ENCODE results near the gene KRTCAP3.

KRTCAP3 gene, protein sequence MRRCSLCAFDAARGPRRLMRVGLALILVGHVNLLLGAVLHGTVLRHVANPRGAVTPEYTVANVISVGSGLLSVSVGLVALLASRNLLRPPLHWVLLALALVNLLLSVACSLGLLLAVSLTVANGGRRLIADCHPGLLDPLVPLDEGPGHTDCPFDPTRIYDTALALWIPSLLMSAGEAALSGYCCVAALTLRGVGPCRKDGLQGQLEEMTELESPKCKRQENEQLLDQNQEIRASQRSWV

DNA sequence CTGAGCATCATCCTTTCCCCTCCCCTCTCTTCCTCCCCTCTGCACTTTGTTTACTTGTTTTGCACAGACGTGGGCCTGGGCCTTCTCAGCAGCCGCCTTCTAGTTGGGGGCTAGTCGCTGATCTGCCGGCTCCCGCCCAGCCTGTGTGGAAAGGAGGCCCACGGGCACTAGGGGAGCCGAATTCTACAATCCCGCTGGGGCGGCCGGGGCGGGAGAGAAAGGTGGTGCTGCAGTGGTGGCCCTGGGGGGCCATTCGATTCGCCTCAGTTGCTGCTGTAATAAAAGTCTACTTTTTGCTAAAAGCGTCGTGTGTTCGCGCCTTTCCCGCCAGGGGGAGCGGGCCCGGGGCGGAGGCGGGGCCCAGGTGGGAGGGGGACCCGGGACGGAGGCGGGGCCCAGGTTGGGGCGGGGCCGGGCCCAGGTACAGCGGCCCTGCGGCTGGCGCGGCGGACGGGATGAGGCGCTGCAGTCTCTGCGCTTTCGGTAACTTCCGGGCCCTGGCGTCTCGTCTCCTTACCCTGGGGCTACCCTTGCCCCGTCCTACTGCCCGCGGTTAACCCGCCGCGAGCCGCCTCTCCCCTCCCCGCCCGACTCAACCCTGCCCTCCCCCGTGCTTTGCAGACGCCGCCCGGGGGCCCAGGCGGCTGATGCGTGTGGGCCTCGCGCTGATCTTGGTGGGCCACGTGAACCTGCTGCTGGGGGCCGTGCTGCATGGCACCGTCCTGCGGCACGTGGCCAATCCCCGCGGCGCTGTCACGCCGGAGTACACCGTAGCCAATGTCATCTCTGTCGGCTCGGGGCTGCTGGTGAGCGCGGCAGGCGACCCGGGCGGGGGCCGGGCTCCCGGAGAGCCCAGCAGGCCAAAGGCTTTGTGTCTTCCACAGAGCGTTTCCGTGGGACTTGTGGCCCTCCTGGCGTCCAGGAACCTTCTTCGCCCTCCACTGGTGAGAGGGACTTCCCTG lies at the start of gene KRTCAP3:
TSS of gene KRTCAP3 (plus strand) at position 424 of the 962 bp plus-strand sequence. CDS start at position 456, 32 bp downstream.
- H3K36me3 Mint-ChIP-seq (ENCODE audit: low read depth) = peaks cover 30% of the 10 kb centered on the region
- ATAC-seq (peak; percentile 25), DNase-seq (peak; percentile 36)
- no peaks in the 10 kb centered on the region for H3K9me3 Mint-ChIP-seq
- no peak within 1 kb of the TSS for H3K27ac Mint-ChIP-seq
- H3K4me3 Mint-ChIP-seq = no peak within 1 kb of the TSS
- no peaks in the 10 kb centered on the region for H3K27me3 Mint-ChIP-seq
- peaks cover 4% of the 10 kb centered on the region for H3K4me1 Mint-ChIP-seq

DNA sequence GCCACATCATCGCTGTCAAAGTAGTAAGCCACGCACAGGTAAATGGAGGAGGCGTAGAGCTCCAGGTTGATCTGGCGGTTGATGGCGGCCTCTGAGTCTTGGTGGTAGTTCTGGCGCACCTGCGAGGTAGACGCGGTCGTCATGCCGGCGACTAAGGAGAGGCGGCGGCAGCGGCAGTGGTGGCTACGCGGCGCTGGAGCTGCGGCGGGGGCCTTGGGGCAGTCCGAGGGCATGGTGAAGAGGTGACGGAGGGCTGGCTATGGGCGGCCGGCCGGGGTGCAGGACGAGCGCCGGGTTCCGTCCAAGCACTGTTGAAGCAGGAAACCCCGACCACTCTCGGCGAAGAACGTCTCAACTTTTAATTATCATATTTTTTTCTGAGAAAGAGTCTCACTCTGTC lies 49.0 kb upstream of the KRTCAP3 start:
- no peak overlapping the region for H3K4me3 Mint-ChIP-seq
- no peaks in the 10 kb centered on the region for H3K27me3 Mint-ChIP-seq
- H3K36me3 Mint-ChIP-seq (ENCODE audit: low read depth) = peaks cover 42% of the 10 kb centered on the region
- no peaks in the 10 kb centered on the region for H3K9me3 Mint-ChIP-seq
- no peak for DNase-seq
- peaks cover 24% of the 10 kb centered on the region for H3K4me1 Mint-ChIP-seq
- H3K27ac Mint-ChIP-seq = no peak overlapping the region
- no peak for ATAC-seq

DNA sequence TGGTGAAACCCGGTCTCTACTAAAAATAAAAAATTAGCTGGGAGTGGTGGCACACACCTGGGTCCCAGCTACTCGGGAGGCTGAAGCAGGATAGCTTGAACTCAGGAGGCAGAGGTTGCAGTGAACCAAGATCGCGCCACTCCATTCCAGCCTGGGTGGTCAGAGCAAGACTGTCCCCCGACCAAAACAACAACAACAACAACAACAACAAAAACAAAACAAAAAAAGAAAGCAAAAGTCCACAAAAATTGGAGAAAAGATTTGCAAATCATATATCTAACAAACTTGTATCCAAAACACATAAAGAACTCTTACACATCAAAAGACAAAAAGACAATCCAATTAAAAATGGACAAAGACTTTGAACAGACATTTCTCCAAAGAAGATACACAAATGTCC lies 43.2 kb upstream of the KRTCAP3 start:
- ATAC-seq = no peak
- Mint-ChIP-seq H3K4me3 (no peak overlapping the region), H3K9me3 (no peaks in the 10 kb centered on the region), H3K4me1 (peaks cover 28% of the 10 kb centered on the region), H3K27ac (no peak overlapping the region), H3K36me3 (ENCODE audit: low read depth) (peaks cover 41% of the 10 kb centered on the region), H3K27me3 (no peaks in the 10 kb centered on the region)
- DNase-seq = no peak

DNA sequence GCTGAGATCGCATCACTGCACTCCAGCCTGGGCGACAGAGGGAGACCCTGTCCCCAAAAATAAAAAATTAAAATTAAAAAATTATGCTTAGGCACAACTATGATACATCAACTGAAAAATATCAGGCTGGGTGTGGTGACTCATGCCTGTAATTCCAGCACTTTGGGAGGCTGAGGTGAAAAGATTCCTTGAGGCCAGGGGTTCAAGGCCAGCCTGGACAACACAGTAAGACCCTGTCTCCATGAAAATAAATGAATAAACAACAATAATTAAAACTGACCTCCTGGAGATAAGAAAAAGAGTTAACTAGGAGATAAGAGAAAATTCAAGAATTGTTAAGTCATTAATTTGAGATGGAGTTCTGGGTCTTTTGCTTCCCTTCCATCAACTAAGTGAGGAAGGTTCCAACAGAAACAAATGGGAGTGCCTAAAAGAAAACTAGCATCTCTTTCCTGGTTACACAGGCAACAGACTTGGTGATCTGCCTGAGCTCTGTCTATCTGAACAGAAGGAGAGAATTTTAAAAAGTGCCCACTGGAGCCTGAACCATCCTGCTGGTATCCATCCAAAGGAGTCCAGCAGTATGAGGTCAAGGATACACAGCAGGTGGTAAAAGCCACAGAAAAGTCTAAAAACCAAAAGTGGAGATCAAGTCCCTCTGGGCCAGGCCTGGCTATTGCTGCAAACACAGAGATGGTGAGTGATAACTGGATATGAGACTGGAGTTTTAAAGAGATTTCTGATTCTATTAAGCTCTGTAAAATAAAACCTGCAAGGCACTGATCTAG lies 41.6 kb upstream of the KRTCAP3 start:
- Mint-ChIP-seq H3K27ac (no peak overlapping the region), H3K4me1 (peaks cover 35% of the 10 kb centered on the region), H3K27me3 (no peaks in the 10 kb centered on the region), H3K4me3 (no peak overlapping the region), H3K9me3 (no peaks in the 10 kb centered on the region), H3K36me3 (ENCODE audit: low read depth) (peaks cover 42% of the 10 kb centered on the region)
- DNase-seq = no peak
- ATAC-seq = no peak

DNA sequence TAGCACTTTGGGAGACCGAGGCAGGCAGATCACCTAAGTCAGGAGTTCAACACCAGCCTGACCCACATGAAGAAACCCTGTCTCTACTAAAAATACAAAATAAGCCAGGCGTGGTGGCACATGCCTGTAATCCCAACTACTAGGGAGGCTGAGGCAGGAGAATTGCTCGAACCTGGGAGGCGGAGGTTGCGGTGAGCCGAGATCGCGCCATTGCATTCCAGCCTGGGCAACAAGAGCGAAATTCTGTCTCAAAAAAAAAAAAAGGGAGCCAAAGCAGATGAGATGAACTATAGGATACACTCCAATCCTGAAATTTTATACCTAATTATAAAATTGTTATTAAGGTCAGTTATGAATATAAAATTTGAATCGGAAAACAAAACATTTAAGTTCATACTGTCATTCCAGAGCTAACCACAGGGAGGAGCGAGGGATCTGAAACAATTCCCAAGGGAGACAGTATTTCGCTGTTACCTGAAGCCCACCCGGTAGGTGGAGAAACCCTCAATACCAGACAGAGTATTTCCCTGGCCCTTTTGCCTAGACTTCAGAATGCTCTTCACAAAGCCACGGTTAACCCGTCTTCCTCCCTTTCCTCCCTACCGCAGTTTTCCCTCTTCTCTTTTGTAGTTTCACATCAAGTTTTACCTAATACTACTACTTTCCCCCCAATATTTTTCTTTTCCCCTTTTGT lies 34.2 kb upstream of the KRTCAP3 start:
- DNase-seq (no peak), ATAC-seq (no peak)
- Mint-ChIP-seq H3K9me3 (peaks cover 10% of the 10 kb centered on the region), H3K27ac (peak overlapping the region; percentile 80), H3K36me3 (ENCODE audit: low read depth) (peaks cover 31% of the 10 kb centered on the region), H3K4me1 (peaks cover 43% of the 10 kb centered on the region), H3K27me3 (peaks cover under 1% of the 10 kb centered on the region), H3K4me3 (peak overlapping the region; percentile 90)

DNA sequence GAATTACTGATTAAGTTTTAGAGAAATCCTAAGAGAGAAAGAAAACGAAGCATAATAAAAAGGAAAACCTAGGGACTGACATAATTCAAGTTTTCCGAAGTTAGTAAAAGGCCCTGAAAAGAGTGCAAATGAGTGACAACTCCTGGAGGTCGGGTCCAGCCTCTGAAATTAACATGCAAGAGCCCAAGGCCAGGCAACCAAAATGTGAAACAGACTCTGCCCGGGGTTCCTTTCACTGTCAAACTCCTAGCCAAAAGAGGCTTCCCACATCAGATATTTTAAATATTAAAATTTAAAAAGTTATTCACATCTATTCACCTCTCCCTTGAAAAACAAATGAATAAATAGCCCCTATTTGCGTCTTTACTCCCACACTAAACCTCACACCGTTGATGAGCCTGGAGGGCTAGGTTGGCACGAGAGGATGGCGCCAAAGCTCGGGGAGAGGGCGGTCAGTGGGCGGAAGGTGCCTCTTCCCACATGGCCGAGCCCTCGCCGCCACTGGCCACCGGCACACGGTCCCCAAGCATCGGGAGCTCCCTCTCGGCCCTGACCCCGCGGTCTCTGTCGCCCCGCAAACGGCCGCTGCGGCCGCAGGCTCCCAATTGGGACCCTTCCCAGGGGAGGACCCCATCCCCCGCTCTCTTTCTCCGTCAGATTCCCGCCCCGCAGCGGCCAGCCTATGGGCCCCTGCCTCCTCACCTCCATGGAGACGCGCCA lies 33.4 kb upstream of the KRTCAP3 start:
- peaks cover 26% of the 10 kb centered on the region for H3K36me3 Mint-ChIP-seq (ENCODE audit: low read depth)
- peaks cover 10% of the 10 kb centered on the region for H3K9me3 Mint-ChIP-seq
- peak overlapping the region; percentile 80 for H3K27ac Mint-ChIP-seq
- H3K4me1 Mint-ChIP-seq = peaks cover 39% of the 10 kb centered on the region
- H3K27me3 Mint-ChIP-seq = peaks cover 2% of the 10 kb centered on the region
- ATAC-seq = peak; percentile 20
- peak; percentile 40 for DNase-seq
- peak overlapping the region; percentile 90 for H3K4me3 Mint-ChIP-seq

DNA sequence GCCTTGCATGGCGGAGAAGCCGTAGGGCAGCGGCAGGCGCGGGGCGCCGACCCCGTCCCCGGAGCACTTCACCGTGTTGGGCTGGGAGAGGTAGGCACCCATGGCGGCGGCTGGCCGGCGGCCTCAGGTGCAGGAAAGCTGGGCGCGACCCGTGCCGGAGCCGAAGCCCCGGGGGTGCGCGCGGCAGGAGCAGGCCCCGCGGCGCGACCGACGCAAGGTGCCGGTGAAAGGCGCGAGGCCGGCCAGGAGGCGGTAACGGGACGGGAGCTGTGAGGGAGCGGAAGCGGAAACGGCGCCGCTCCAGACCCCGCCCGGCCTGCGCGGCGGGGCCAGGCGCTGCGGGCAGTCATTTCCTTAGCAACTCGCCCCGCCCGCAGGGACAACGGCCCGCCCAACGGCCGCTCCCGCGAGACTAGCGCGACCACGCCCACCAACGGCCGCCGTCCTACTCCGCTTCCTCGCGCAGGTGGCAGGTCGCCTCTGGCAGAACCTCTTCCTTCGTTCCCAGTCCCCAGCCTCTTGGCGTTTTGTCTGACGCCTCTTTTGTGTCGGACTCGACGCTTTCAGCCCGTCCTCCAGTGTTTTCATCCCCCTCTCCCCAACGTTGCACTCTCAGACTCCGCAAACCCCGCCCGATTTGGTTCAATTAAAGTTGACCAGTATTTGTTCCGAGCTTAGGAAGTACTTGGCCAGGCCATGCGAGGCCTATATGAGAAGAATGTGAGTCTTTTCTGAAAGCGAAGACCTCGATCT lies 32.7 kb upstream of the KRTCAP3 start, which contains the start of gene PPM1G:
TSS of gene PPM1G (minus strand) at position 271 of the 753 bp plus-strand sequence. CDS start at position 102, 169 bp downstream.
- peaks cover 10% of the 10 kb centered on the region for H3K9me3 Mint-ChIP-seq
- peaks cover 36% of the 10 kb centered on the region for H3K4me1 Mint-ChIP-seq

DNA sequence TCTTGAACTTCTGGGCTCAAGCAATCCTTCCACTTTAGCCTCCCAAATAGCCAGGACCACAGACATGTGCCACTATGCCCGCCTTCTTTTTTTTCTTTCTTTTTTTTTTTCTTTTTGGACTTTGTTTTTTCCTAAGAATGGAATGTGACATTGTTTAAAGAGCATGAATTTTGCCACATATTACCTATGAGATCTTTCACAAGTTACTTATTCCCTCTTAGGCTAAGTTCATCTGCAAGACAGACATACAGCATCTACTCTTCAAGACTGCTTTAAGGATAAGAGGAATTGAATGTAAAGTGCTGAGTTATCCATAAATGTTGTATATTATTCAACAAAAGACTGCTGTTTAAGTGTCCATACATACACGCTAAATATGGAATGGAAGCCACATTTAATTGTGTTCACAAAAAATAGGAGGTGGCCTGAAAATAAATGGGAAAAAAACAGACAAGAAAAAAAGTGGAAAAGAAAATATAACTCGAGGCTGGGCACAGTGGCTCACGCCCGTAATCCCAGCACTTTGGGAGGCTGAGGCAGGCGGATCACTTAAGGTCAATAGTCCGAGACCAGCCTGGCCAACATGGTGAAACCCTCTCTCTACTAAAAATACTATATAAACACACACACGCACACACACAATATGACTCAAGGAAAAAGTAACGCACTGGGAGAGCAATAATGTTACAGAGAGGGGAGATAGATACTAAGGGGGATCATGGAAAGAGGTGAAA lies 29.6 kb upstream of the KRTCAP3 start:
- H3K27me3 Mint-ChIP-seq = peaks cover 2% of the 10 kb centered on the region
- peaks cover 14% of the 10 kb centered on the region for H3K4me1 Mint-ChIP-seq
- no peak overlapping the region for H3K27ac Mint-ChIP-seq

More for the DNA sequence above, 32.7 kb upstream of the KRTCAP3 start, which contains the start of gene PPM1G:
- Mint-ChIP-seq H3K27me3 (peaks cover 2% of the 10 kb centered on the region), H3K4me3 (peak within 1 kb of the TSS; percentile 90), H3K36me3 (ENCODE audit: low read depth) (peaks cover 24% of the 10 kb centered on the region), H3K27ac (peak within 1 kb of the TSS; percentile 80)
- DNase-seq (peak; percentile 99), ATAC-seq (peak; percentile 98)

DNA sequence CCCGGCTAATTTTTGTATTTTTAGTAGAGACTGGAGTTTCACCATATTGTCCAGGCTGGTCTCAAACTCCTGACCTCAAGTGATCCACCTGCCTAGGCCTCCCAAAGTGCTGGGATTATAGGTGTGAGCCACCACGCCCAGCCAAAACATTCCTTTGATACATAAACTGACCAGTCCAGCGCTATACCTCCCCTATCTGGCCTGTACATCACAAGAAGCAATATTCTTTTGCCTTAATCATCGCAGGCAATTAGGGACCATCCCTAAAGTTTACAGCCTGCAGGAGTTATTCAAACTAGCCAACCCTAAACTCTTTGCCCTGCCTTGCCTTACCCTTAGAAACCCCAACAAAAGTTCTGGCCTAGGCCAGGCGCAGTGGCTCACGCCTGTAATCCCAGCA lies 26.0 kb upstream of the KRTCAP3 start:
- no peak for ATAC-seq
- H3K27ac Mint-ChIP-seq = no peak overlapping the region
- H3K4me1 Mint-ChIP-seq = no peaks in the 10 kb centered on the region
- no peak for DNase-seq
- no peaks in the 10 kb centered on the region for H3K36me3 Mint-ChIP-seq (ENCODE audit: low read depth)
- no peak overlapping the region for H3K4me3 Mint-ChIP-seq
- H3K9me3 Mint-ChIP-seq = peaks cover 4% of the 10 kb centered on the region
- peaks cover 2% of the 10 kb centered on the region for H3K27me3 Mint-ChIP-seq

More for the DNA sequence above, 29.6 kb upstream of the KRTCAP3 start:
- ATAC-seq (no peak), DNase-seq (no peak)
- Mint-ChIP-seq H3K9me3 (peaks cover 10% of the 10 kb centered on the region), H3K36me3 (ENCODE audit: low read depth) (peaks cover 7% of the 10 kb centered on the region), H3K4me3 (no peak overlapping the region)

DNA sequence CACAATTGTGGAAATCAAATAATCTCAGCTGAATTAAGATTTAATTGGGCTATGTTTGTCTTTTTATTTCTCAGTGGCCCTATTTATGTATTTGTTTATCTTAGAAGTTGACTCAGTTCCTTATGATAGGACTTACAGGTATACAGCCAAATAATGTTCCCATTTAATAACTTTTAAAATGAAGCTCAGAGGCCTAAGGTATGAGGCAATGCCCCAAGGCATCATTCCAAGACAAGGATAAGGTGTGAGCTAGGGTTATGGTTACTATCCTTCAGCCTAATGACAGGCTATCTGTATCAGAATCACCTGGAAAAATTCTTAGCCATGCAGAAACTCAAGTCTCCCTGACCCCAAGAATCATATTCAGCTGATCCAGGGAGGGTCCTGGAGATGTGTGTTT lies 21.2 kb upstream of the KRTCAP3 start:
- no peaks in the 10 kb centered on the region for H3K36me3 Mint-ChIP-seq (ENCODE audit: low read depth)
- H3K4me1 Mint-ChIP-seq = no peaks in the 10 kb centered on the region
- no peak overlapping the region for H3K4me3 Mint-ChIP-seq
- H3K27me3 Mint-ChIP-seq = no peaks in the 10 kb centered on the region
- no peaks in the 10 kb centered on the region for H3K9me3 Mint-ChIP-seq
- no peak overlapping the region for H3K27ac Mint-ChIP-seq
- DNase-seq (no peak), ATAC-seq (no peak)

DNA sequence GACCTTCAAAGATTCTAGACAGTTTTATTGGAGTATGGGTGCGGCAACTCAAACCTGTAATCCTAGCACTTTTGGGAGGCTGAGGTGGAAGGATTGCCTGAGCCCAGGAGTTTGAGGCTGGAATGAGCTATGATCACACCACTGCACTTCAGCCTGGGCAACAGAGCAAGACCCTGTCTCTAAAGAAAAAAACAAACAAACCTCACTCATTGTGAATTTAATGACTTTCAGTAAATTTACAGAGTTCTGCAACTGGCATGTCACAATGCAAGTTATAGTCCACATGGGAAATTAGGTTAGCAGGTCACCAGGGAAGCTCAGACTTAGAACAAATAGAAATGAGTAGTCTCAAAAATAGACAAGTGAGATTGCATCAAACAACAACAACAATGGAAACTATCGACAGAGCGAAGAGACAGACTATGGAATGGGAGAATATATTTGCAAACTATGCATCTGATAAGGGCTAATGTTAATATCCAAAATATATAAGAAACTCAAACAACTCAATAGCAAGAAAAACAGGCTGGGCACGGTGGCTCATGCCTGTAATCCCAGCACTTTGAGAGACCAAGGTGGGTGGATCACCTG lies 20.4 kb upstream of the KRTCAP3 start:
- no peak for DNase-seq
- Mint-ChIP-seq H3K4me3 (no peak overlapping the region), H3K36me3 (ENCODE audit: low read depth) (no peaks in the 10 kb centered on the region), H3K9me3 (no peaks in the 10 kb centered on the region), H3K4me1 (no peaks in the 10 kb centered on the region), H3K27me3 (no peaks in the 10 kb centered on the region), H3K27ac (no peak overlapping the region)
- ATAC-seq = no peak

DNA sequence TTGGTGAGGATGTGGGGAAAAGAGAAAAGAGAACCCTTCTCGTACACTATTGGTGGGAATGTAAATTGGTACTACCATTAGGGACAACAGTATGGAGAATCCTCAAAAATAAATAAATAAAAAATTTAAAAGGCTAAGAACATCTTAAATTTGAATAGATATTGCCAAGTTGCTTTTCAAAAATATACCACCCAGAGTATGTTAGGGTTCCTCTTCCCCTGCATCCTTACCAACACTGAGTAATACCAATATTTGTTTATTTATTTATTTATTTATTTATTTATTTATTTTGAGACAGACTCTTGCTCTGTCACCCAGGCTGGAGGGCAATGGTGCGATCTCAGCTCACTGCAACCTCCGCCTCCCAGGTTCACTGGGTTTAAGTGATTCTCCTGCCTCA lies 19.2 kb upstream of the KRTCAP3 start:
- Mint-ChIP-seq H3K36me3 (ENCODE audit: low read depth) (no peaks in the 10 kb centered on the region), H3K4me3 (no peak overlapping the region), H3K9me3 (no peaks in the 10 kb centered on the region), H3K4me1 (peaks cover 5% of the 10 kb centered on the region), H3K27me3 (no peaks in the 10 kb centered on the region), H3K27ac (no peak overlapping the region)
- DNase-seq (no peak), ATAC-seq (no peak)

Data from activated naive CD8-positive, alpha-beta T cell treated with anti-CD3 and anti-CD28 coated beads, Interleukin-2, amount 50 U/mL, for 24 hours (primary cell).